Memory B cell (primary cell): Measurements from ENCODE around the gene INSIG1.
A peak's percentile ranks its signal among the peaks of the same experiment; 100 is the strongest.

ENCODE experiments used
- ATAC-seq: fragments of 150-1000 bp; cut with Tn5 transposase; 2 replicates; pipeline ENCODE4 v1.10.0; 2021; ENCODE audit warnings: low read depth, mild to moderate bottlenecking, moderate library complexity
- DNase-seq, 2 donors: peaks; one replicate each; pipeline ENCODE4 v3.0.0; 2022; ENCODE audit warnings: low spot score in 2 of 2
- H3K27ac Mint-ChIP-seq: one replicate; pipeline ENCODE4 v1.8.0; 2022; ENCODE audit warnings: mild to moderate bottlenecking, moderate library complexity, mixed read lengths
- H3K27me3 Mint-ChIP-seq: one replicate; pipeline ENCODE4 v1.8.0; 2022; ENCODE audit warnings: mixed read lengths
- H3K36me3 Mint-ChIP-seq: one replicate; pipeline ENCODE4 v1.8.0; 2022; ENCODE audit warnings: mild to moderate bottlenecking, mixed read lengths
- H3K4me1 Mint-ChIP-seq: one replicate; pipeline ENCODE4 v1.8.0; 2022; ENCODE audit warnings: mixed read lengths
- H3K4me3 Mint-ChIP-seq: one replicate; pipeline ENCODE4 v1.8.0; 2022; ENCODE audit warnings: mild to moderate bottlenecking, moderate library complexity, mixed read lengths
- H3K9me3 Mint-ChIP-seq: one replicate; pipeline ENCODE4 v1.8.0; 2022; ENCODE audit warnings: mixed read lengths

INSIG1 gene

GRCh38 chr7:155270861-155271260 lies 26.8 kb upstream of the INSIG1 start:
- Mint-ChIP-seq H3K4me1 (no peaks in the 10 kb centered on the region), H3K4me3 (no peak overlapping the region), H3K27ac (no peak overlapping the region), H3K27me3 (peaks cover 21% of the 10 kb centered on the region), H3K36me3 (no peaks in the 10 kb centered on the region), H3K9me3 (peaks cover 1% of the 10 kb centered on the region)
- no peak for ATAC-seq
- DNase-seq: no peak

DNA sequence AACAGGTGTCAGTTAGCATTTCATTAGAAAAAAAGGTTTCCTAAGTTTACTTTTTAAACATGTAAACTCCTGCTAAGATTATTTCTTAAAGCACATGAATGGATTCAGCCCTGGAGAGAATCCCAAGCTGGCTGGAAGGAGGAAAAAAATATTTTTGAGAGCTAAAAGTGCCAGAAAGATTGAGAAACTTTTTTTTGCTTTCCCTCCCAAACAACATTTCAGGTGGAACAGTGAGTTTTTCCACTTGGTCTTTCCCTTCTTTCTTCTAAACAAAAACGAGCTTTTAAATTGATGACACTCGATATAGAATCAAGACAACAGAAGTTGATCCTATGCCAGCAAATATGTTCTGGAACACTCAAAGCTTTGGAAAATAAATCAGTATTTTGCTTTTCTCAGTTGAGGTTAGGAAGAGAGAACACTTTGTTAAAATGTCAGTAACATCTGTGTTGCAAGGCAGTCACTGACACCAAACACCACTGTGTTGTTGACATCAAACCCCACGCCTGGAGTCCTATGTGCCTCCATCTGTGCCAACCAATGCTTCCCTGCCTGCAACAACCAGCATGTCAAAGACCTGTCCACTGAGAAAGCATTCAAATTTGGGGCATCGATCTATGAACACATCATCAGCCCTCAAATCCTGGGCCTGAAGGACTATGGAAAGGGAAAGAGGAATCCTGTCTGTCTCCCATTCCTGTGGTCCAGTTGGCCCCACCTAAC lies 22.9 kb upstream of the INSIG1 start:
- Mint-ChIP-seq H3K27me3 (peaks cover 24% of the 10 kb centered on the region), H3K4me3 (no peak overlapping the region), H3K27ac (no peak overlapping the region), H3K9me3 (no peaks in the 10 kb centered on the region), H3K4me1 (no peaks in the 10 kb centered on the region), H3K36me3 (no peaks in the 10 kb centered on the region)
- ATAC-seq (no peak), DNase-seq (no peak)

DNA sequence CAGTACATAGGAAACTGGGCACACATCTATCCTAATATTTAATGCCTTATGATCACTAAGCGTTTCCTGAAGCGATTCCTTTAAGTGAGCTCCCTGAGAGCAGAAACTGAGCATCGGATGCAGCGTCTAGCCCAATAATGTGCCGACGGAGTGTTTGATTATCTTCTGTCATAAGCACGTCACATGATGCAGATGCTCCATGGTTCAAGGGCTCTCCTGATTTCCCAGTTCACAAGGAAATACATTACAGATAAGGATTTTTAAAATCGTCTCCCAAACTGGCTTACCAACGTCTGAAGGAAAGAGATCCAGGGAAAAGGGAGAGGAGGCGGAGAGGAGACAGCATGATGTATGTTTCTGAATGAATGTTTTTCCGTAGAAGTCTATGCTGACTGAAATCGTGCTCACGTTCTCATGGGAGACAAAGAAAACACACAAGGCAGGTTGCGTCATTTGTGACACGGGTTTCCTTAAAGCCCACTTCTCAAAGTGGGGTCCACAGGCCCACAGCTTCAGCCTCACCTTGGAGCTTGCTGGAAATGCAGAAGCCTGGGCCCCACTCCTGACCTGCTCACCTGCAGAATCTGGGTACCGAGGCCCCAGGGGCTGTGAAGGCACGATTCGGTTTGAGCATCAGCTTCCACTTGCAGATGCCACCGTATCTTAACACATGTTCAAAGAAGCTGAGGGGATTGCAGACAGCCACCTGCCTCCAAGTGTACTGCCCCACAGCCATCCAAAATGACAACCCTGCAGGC lies 21.5 kb upstream of the INSIG1 start:
- Mint-ChIP-seq H3K4me1 (no peaks in the 10 kb centered on the region), H3K36me3 (no peaks in the 10 kb centered on the region), H3K27me3 (peaks cover 22% of the 10 kb centered on the region), H3K9me3 (no peaks in the 10 kb centered on the region), H3K4me3 (no peak overlapping the region), H3K27ac (no peak overlapping the region)
- no peak for DNase-seq
- ATAC-seq: no peak

DNA sequence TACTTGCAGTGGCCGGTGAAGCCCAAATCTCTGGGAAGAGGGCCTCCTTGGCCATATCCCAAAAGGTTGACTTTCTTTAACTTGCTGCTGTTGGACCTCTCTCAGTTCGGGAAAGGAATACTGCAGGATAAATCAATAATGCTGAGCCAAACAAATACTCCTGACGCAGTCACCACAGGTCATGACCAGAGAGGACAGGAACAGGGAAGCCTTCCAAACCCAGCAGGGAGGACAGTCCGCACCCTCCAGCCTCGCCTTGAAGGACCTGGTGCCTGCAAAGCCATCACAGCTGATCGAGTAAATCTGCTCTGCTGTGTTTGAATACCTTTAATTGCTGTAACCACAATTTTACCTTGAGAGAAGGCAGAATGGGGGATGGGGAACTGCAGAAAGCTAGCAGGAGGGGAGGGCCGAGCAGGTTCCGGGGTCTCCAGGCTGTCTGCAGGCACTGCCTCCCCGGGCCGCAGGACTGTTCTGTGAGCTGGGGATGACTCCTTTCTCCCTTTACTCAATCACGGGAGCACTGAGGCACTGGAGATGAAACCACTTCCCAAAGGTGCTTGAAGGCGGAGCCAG lies 20.8 kb upstream of the INSIG1 start:
- no peak for ATAC-seq
- no peak overlapping the region for H3K27ac Mint-ChIP-seq
- peaks cover 22% of the 10 kb centered on the region for H3K27me3 Mint-ChIP-seq
- DNase-seq: no peak
- no peaks in the 10 kb centered on the region for H3K36me3 Mint-ChIP-seq
- H3K4me3 Mint-ChIP-seq: no peak overlapping the region
- H3K9me3 Mint-ChIP-seq: no peaks in the 10 kb centered on the region
- H3K4me1 Mint-ChIP-seq: no peaks in the 10 kb centered on the region

DNA sequence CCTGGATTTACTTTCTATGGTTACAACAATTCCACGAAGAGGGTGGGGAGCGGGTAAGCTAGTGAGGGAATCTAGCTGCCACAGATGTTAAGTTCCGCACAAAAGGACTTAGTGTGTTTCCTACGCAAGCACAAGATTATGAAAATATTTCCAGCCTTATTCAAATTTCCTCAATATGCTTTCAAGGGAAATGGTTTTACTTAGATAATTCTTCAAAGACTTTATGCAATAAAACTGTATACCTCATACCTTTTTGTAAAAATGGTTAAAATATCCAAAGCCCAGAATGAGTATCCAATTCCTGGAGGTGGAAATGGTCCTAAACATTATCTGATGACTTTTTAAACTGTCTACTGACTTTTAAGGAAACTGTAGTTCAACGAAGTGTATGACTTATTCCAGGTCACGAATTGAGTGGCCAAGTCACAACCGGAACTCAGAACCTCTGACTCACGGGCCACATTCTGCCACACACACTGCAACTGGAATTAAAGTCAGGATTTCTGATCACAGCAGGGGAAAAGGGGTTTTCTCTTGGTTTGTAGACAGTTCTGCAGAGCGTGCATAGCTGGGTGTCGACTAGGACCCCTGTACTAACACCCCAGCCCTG lies 20.2 kb upstream of the INSIG1 start:
- ATAC-seq (no peak), DNase-seq (no peak)
- H3K27ac Mint-ChIP-seq: no peak overlapping the region

DNA sequence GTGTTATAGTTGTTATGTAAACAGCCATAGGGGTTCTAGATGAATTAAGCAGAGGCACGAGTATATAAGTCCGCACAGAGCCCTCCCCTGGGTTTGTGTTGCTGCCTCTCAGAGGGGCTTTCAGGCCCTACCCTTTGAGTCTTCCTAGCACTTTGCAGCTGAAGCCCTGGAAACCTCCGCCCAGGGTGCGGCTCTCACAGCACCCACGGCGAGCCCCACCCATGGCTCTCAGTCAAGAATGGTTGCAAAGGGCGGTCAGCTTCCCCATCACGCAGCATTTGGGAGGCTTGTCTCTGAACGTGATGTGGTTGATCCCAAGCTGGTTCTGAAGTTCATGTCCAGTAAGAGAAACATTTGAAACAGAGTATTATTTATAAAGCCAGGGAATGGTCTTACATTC lies 18.8 kb upstream of the INSIG1 start:
- H3K4me3 Mint-ChIP-seq: no peak overlapping the region
- no peaks in the 10 kb centered on the region for H3K36me3 Mint-ChIP-seq
- H3K4me1 Mint-ChIP-seq: peaks cover 10% of the 10 kb centered on the region
- no peak for ATAC-seq
- no peak overlapping the region for H3K27ac Mint-ChIP-seq
- peaks cover 14% of the 10 kb centered on the region for H3K27me3 Mint-ChIP-seq
- H3K9me3 Mint-ChIP-seq: no peaks in the 10 kb centered on the region
- no peak for DNase-seq

More for the DNA sequence above, 20.2 kb upstream of the INSIG1 start:
- H3K9me3 Mint-ChIP-seq: no peaks in the 10 kb centered on the region
- H3K36me3 Mint-ChIP-seq: no peaks in the 10 kb centered on the region
- H3K4me1 Mint-ChIP-seq: peaks cover 2% of the 10 kb centered on the region
- no peak overlapping the region for H3K4me3 Mint-ChIP-seq
- H3K27me3 Mint-ChIP-seq: peaks cover 22% of the 10 kb centered on the region

- H3K27me3 Mint-ChIP-seq: peaks cover 15% of the 10 kb centered on the region
- no peaks in the 10 kb centered on the region for H3K36me3 Mint-ChIP-seq
- H3K9me3 Mint-ChIP-seq: no peaks in the 10 kb centered on the region
- H3K4me1 Mint-ChIP-seq: peaks cover 13% of the 10 kb centered on the region
- H3K4me3 Mint-ChIP-seq: no peak overlapping the region
- no peak for DNase-seq
- H3K27ac Mint-ChIP-seq: no peak overlapping the region
- ATAC-seq: no peak
These were observed 17.8 kb upstream of the INSIG1 start for GRCh38 chr7:155279787-155280445.

- Mint-ChIP-seq H3K4me1 (peaks cover 21% of the 10 kb centered on the region), H3K36me3 (no peaks in the 10 kb centered on the region), H3K4me3 (no peak overlapping the region), H3K27me3 (peaks cover 10% of the 10 kb centered on the region), H3K9me3 (no peaks in the 10 kb centered on the region), H3K27ac (no peak overlapping the region)
- DNase-seq (no peak), ATAC-seq (no peak)
These were observed 17.0 kb upstream of the INSIG1 start for GRCh38 chr7:155280446-155281397.

DNA sequence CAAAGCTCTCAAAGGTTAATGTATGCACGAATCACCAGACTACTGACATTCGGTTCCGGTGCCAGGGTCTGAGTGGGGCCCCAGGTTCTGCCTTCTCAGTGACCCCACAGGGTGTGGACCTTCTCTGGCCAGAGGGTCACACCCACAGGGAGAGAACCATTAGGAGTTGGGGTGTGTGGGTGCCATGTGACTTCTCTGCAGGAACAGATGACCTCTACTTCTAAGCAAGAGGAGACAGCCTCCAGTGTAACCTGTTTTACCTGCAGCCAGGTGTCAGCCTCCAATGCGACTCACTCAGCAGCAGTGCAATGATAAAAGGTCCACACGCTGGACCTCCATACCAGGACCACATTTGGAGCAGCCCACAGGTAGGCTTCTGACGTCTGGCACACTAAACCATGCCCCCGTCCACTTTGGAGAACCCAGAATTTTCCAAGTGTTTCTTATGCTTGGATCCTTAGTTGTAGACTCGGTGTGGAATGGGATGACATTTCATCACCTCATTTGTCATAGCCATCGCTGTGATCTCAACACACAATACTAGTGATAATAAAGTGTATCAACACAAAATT lies 16.2 kb upstream of the INSIG1 start:
- H3K4me3 Mint-ChIP-seq: no peak overlapping the region
- no peaks in the 10 kb centered on the region for H3K36me3 Mint-ChIP-seq
- H3K4me1 Mint-ChIP-seq: peaks cover 29% of the 10 kb centered on the region
- DNase-seq (no peak), ATAC-seq (no peak)
- H3K27me3 Mint-ChIP-seq: peaks cover 6% of the 10 kb centered on the region
- no peak overlapping the region for H3K27ac Mint-ChIP-seq
- no peaks in the 10 kb centered on the region for H3K9me3 Mint-ChIP-seq

DNA sequence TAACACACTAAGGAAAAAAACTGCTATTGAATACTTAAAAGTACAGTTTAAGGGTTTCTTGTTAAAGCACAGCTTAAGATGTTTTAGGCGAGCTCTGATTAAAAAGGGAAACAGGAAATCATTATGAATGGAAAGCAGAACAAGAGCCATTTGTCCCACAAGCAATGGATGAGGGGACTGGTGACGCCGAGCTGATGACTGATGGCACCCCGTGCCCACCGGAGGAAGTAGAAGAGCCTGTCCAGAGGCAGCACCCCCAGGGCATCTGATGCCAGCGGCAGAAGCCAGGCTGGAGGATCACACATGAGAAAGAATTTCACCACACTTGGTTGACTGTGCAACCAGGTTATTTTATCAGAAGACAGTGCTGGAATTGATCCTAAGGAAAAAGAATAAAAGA lies 15.0 kb upstream of the INSIG1 start:
- Mint-ChIP-seq H3K4me1 (peaks cover 37% of the 10 kb centered on the region), H3K36me3 (no peaks in the 10 kb centered on the region), H3K27me3 (peaks cover 6% of the 10 kb centered on the region), H3K27ac (no peak overlapping the region), H3K4me3 (no peak overlapping the region), H3K9me3 (no peaks in the 10 kb centered on the region)
- ATAC-seq (peak; percentile 70), DNase-seq (no peak)

- Mint-ChIP-seq H3K9me3 (no peaks in the 10 kb centered on the region), H3K36me3 (no peaks in the 10 kb centered on the region), H3K4me1 (peaks cover 37% of the 10 kb centered on the region), H3K4me3 (no peak overlapping the region), H3K27me3 (peaks cover 2% of the 10 kb centered on the region), H3K27ac (no peak overlapping the region)
- ATAC-seq: no peak
- no peak for DNase-seq
These were observed 14.0 kb upstream of the INSIG1 start for GRCh38 chr7:155283565-155284194.

GRCh38 chr7:155284496-155285274 lies 13.0 kb upstream of the INSIG1 start:
- DNase-seq (no peak), ATAC-seq (no peak)
- Mint-ChIP-seq H3K9me3 (no peaks in the 10 kb centered on the region), H3K4me3 (peak overlapping the region; percentile 25), H3K36me3 (no peaks in the 10 kb centered on the region), H3K27ac (no peak overlapping the region), H3K27me3 (peaks cover 2% of the 10 kb centered on the region), H3K4me1 (peaks cover 37% of the 10 kb centered on the region)
